ENCODE results near the gene UXT. TPM values are rescaled to one million over a fixed set of nuclear protein-coding genes. Genes with fewer than 3 reads are reported as not detected.
A peak's percentile ranks its signal among the peaks of the same experiment; 100 is the strongest.

The UXT gene
- total and polyA plus RNA-seq, 2 of the 4 experiments (the other 2 are of a cell fraction) = 106 to 164 TPM

- H3K9me1 ChIP-seq (ENCODE audit: insufficient read depth, low read length) = no peaks in the 10 kb centered on the region
- no TSS peak for BruUV-seq (replicated peaks)
- no peak overlapping the region for H2AK5ac ChIP-seq (ENCODE audit: low read depth, low read length)
- no peaks in the 10 kb centered on the region for H3K36me3 ChIP-seq (ENCODE audit: control insufficient read depth, insufficient read depth, low read length)
- no peak overlapping the region for H2BK20ac ChIP-seq (ENCODE audit: low read depth, low read length)
- H3K4me1 ChIP-seq (ENCODE audit: control insufficient read depth, insufficient read depth, low read length) = no peaks in the 10 kb centered on the region
- H4K8ac ChIP-seq (ENCODE audit: low read depth in 2 of 2, low read length in 2 of 2) = no peak overlapping the region
- intact Hi-C loops (cut with micrococcal nuclease) (no loop called here), dilution Hi-C loops (cut with HindIII; ENCODE audit: low sequenced_read_pairs, unreplicated experiment) (no loop called here), in situ Hi-C loops (cut with MboI; ENCODE audit: low sequenced_read_pairs) (no loop called here)
- H3K79me1 ChIP-seq (ENCODE audit: low read depth in 1 of 2, low read length in 2 of 2) = no peaks in the 10 kb centered on the region
- ATAC-seq (ENCODE audit: low read depth) (no peak), DNase-seq (peak; percentile 10)
- no peak overlapping the region for H4K5ac ChIP-seq (ENCODE audit: low read depth, low read length)
- H3K9ac ChIP-seq (ENCODE audit: low read depth, low read length) = no peak overlapping the region
- H4K20me1 ChIP-seq (ENCODE audit: insufficient read depth, low read length) = no peaks in the 10 kb centered on the region
- no peak overlapping the region for H3K23ac ChIP-seq (ENCODE audit: low read depth, low read length)
- no peak overlapping the region for H3K56ac ChIP-seq (ENCODE audit: extremely low read depth, insufficient read depth, low read length)
- no peak overlapping the region for H3K4ac ChIP-seq (ENCODE audit: low read depth, low read length)
- H3K27me3 ChIP-seq (ENCODE audit: control insufficient read depth, insufficient read depth, low read length) = peaks cover 22% of the 10 kb centered on the region
- no peak overlapping the region for H2BK120ac ChIP-seq (ENCODE audit: low read depth, low read length)
- H4K91ac ChIP-seq (ENCODE audit: insufficient read depth, low read depth, low read length) = no peak overlapping the region
- ChIA-PET CTCF (no interaction called here), POLR2A (ENCODE audit: unreplicated experiment) (no interaction called here)
- H3K4me3 ChIP-seq (ENCODE audit: insufficient read depth, low read depth, low read length) = no peak overlapping the region
- H3K27ac ChIP-seq (ENCODE audit: insufficient read depth, low read length) = no peak overlapping the region
- TF ChIP-seq MAFK (IDR thresholded peaks at IDR 0.05; ENCODE audit: low read depth, low read length) (0 out of 2 replicates have a peak, but pooled peaks have one; percentile 18), POLR2A (IDR thresholded peaks at IDR 0.05; ENCODE audit: low read depth, low read length) (no peak)
- no peak overlapping the region for H3K4me2 ChIP-seq (ENCODE audit: low read depth, low read length)
- no peak overlapping the region for H2AK9ac ChIP-seq (replicated peaks; ENCODE audit: low read depth, low read length, poor library complexity)
- no peak overlapping the region for H3K14ac ChIP-seq (replicated peaks; ENCODE audit: low read depth, low read length)
- H2BK15ac ChIP-seq (ENCODE audit: low read depth, low read length) = no peak overlapping the region
- H3K18ac ChIP-seq (ENCODE audit: low read depth, low read length) = no peak overlapping the region
- no peak overlapping the region for H2BK5ac ChIP-seq (ENCODE audit: low read depth, low read length, poor library complexity, severe bottlenecking)
- no peaks in the 10 kb centered on the region for H3K9me3 ChIP-seq (ENCODE audit: control insufficient read depth, insufficient read depth, low read length)
- 86% methylated on average over 1 of the region's 3 CpGs; no CpG with 5 or more reads in 1 of the 2 experiments for WGBS, 2 experiments (ENCODE audit: extremely low coverage in 2 of 2, insufficient read length in 1 of 2)
- no peak overlapping the region for H2AFZ ChIP-seq (replicated peaks; ENCODE audit: low read length, poor library complexity)
Observed at GRCh38 chrX:47706575-47706974, 47.6 kb upstream of the UXT start.

Measured in IMR-90 (cell line).